HG02885 (cell line): ENCODE data around the gene MYO7B.

Experiments used
- ATAC-seq: cut with Tn5 transposase; IDR thresholded peaks from one replicate; pipeline ENCODE4 v1.9.1; 2021; ENCODE audit warnings: mild to moderate bottlenecking; ENCODE audit not compliant: unreplicated experiment, poor library complexity

Gene MYO7B

GRCh38 chr2:127632592-127633489 lies 97.4 kb downstream of the MYO7B start:
- peak; percentile 69 for ATAC-seq

GRCh38 chr2:127633556-127634065 lies 98.1 kb downstream of the MYO7B start:
- no peak for ATAC-seq

GRCh38 chr2:127634066-127634617 lies 98.7 kb downstream of the MYO7B start:
- ATAC-seq: no peak

- no peak for ATAC-seq
Measured at GRCh38 chr2:127634626-127635379, 99.3 kb downstream of the MYO7B start.

GRCh38 chr2:127635380-127636237 lies 100.1 kb downstream of the MYO7B start:
- ATAC-seq: no peak

GRCh38 chr2:127636248-127637235 lies 101.1 kb downstream of the MYO7B start:
- no peak for ATAC-seq

GRCh38 chr2:127637236-127637630 lies 101.8 kb downstream of the MYO7B start:
- ATAC-seq: no peak

- no peak for ATAC-seq
Measured at GRCh38 chr2:127637725-127638252, 102.3 kb downstream of the MYO7B start.

GRCh38 chr2:127638361-127639110 lies 103.1 kb downstream of the MYO7B start:
- ATAC-seq: no peak

- no peak for ATAC-seq
Measured at GRCh38 chr2:127639111-127639474, 103.6 kb downstream of the MYO7B start.

GRCh38 chr2:127640082-127641072 lies 104.9 kb downstream of the MYO7B start:
- ATAC-seq: peak; percentile 44

- ATAC-seq: no peak
Measured at GRCh38 chr2:127641133-127641532, 105.7 kb downstream of the MYO7B start.

- no peak for ATAC-seq
Measured at GRCh38 chr2:127641846-127642507, 106.5 kb downstream of the MYO7B start.

GRCh38 chr2:127642706-127643438 lies 107.4 kb downstream of the MYO7B start:
- ATAC-seq: no peak

- no peak for ATAC-seq
Measured at GRCh38 chr2:127643439-127644065, 108.1 kb downstream of the MYO7B start.
